HCT116 (cell line): ENCODE data around the gene FADD. TPM values are rescaled to one million over a fixed set of nuclear protein-coding genes. Genes with fewer than 3 reads are reported as not detected.

ENCODE experiments used
- ATAC-seq: fragments of 200-7000 bp; cut with Tn5 transposase; 2 replicates; pipeline ENCODE4 v1.9.1; 2020; ENCODE audit warnings: mild to moderate bottlenecking, moderate library complexity
- BruUV-seq: library from RNA; stranded (reverse); fragments of 400-500 nt; replicated peaks from 2 replicates; lab custom pipeline; 2021; lab: Mats Ljungman, UMichigan
- CTCF ChIA-PET: fragments of 300-600 bp; sonication (Branson Sonifier 250); formaldehyde crosslinking; loops from one replicate; lab custom pipeline; 2021; ENCODE audit warnings: antibody characterized with exemption; lab: Charles Lee
- POLR2A ChIA-PET: fragments of 300-600, 350-600 bp; sonication (Branson Sonifier 250); formaldehyde crosslinking; loops from one replicate; lab custom pipeline; 2021; ENCODE audit warnings: antibody characterized with exemption; lab: Charles Lee
- RAD21 ChIA-PET, 2 experiments: fragments of 300-600 bp; sonication (Branson Sonifier 250); formaldehyde crosslinking; loops; one replicate each; lab custom pipeline; 2023; ENCODE audit warnings: low total read pairs in 2 of 2; ENCODE audit not compliant: uncharacterized antibody in 2 of 2, unreplicated experiment in 2 of 2, low non-redundant PET in 1 of 2; lab: Charles Lee
- DNase-seq: peaks from one replicate; pipeline ENCODE4 v3.0.0-alpha.2; 2010; ENCODE audit warnings: low read depth, low spot score
- H2AFZ ChIP-seq: fragments of 200-600 bp; shearing (Covaris generic), sonication (generic); 2 replicates; pipeline ENCODE4 v1.6.1; 2017; ENCODE audit warnings: low read depth, mixed run types, mixed read lengths, antibody characterized with exemption, low read length; ENCODE audit not compliant: poor library complexity, severe bottlenecking
- H3K27ac ChIP-seq: 2 replicates; pipeline ENCODE4 v1.5.1; 2012; ENCODE audit warnings: low read depth, low read length
- H3K27me3 ChIP-seq: fragments of 200-600 bp; sonication (generic); 2 replicates; pipeline ENCODE4 v1.6.1; 2016; ENCODE audit warnings: mixed run types, low read length, mixed read lengths; ENCODE audit not compliant: insufficient read depth
- H3K36me3 ChIP-seq, 2 experiments: fragments of 200-500 bp in 1 of 2; fragments of 200-600 bp in 1 of 2; sonication (Bioruptor generic) in 1 of 2; sonication (generic) in 1 of 2; 2 replicates each; pipeline versions ENCODE4 v1.5.1 to v1.6.1; 2014 to 2016; ENCODE audit warnings: low read length in 2 of 2, inconsistent platforms in 1 of 2, mixed read lengths in 1 of 2, mixed run types in 1 of 2; ENCODE audit not compliant: insufficient read depth in 2 of 2, control insufficient read depth in 1 of 2
- H3K4me1 ChIP-seq, 2 experiments: fragments of 200-600 bp in 1 of 2; sonication (generic) in 1 of 2; 2 replicates each; pipeline versions ENCODE4 v1.5.1 to v1.6.1; 2012 to 2017; ENCODE audit warnings: low read length in 2 of 2, inconsistent platforms in 1 of 2, mild to moderate bottlenecking in 1 of 2, mixed read lengths in 1 of 2, mixed run types in 1 of 2, moderate library complexity in 1 of 2; ENCODE audit not compliant: insufficient read depth in 2 of 2, control insufficient read depth in 1 of 2
- H3K4me2 ChIP-seq: fragments of 200-600 bp; sonication (generic); 2 replicates; pipeline ENCODE4 v1.6.1; 2017; ENCODE audit warnings: mixed run types, low read length, mixed read lengths
- H3K4me3 ChIP-seq, 2 experiments: fragments of 200-600 bp in 1 of 2; sonication (generic) in 1 of 2; replicated peaks in 1 of 2; 2 replicates each; pipeline ENCODE4 v1.5.1; 2011 to 2016; ENCODE audit warnings: low read length in 2 of 2, control low read depth in 1 of 2, low read depth in 1 of 2, mild to moderate bottlenecking in 1 of 2, mixed read lengths in 1 of 2, mixed run types in 1 of 2
- H3K79me2 ChIP-seq: fragments of 200-600 bp; sonication (generic); 2 replicates; pipeline ENCODE4 v1.6.1; 2017; ENCODE audit warnings: mild to moderate bottlenecking, mixed run types, low read length, moderate library complexity, mixed read lengths; ENCODE audit not compliant: insufficient read depth
- H3K9ac ChIP-seq: fragments of 200-600 bp; sonication (generic); 2 replicates; pipeline ENCODE4 v1.6.1; 2016; ENCODE audit warnings: low read length, mixed read lengths
- H3K9me2 ChIP-seq: fragments of 200-600 bp; sonication (generic), shearing (Covaris generic); 2 replicates; pipeline ENCODE4 v1.6.1; 2017; ENCODE audit warnings: mixed run types, mild to moderate bottlenecking, moderate library complexity; ENCODE audit not compliant: insufficient read depth
- H3K9me3 ChIP-seq, 2 experiments: fragments of 200-500 bp in 1 of 2; fragments of 200-600 bp in 1 of 2; sonication (Bioruptor generic) in 1 of 2; sonication (generic) in 1 of 2; 2 replicates each; pipeline ENCODE4 v1.6.1; 2014 to 2017; ENCODE audit warnings: low read length in 2 of 2, mixed read lengths in 2 of 2, inconsistent platforms in 1 of 2, low read depth in 1 of 2, mild to moderate bottlenecking in 1 of 2, mixed run types in 1 of 2, moderate library complexity in 1 of 2; ENCODE audit not compliant: control insufficient read depth in 1 of 2, insufficient read depth in 1 of 2
- H4K20me1 ChIP-seq: fragments of 200-600 bp; sonication (generic), shearing (Covaris generic); 2 replicates; pipeline ENCODE4 v1.6.1; 2017; ENCODE audit warnings: mixed run types, mild to moderate bottlenecking, moderate library complexity; ENCODE audit not compliant: insufficient read depth
- EGR1 ChIP-seq: IDR thresholded peaks from 2 replicates; pipeline ENCODE4 v1.6.1; 2012; ENCODE audit warnings: low read depth
- EZH2 ChIP-seq: fragments of 200-600 bp; sonication (generic); IDR thresholded peaks from 2 replicates; pipeline ENCODE4 v1.6.1; 2017; ENCODE audit warnings: antibody characterized with exemption, mixed run types
- EZH2phosphoT487 ChIP-seq: fragments of 200-600 bp; IDR thresholded peaks from 2 replicates; pipeline ENCODE4 v1.6.1; 2018; ENCODE audit warnings: antibody characterized with exemption, borderline replicate concordance
- FOSL1 ChIP-seq: IDR thresholded peaks from 2 replicates; pipeline ENCODE4 v1.6.1; 2012; ENCODE audit warnings: low read depth
- POLR2A ChIP-seq: IDR thresholded peaks from 2 replicates; pipeline ENCODE4 v1.7.0; 2011; ENCODE audit warnings: borderline replicate concordance; ENCODE audit not compliant: insufficient read depth, insufficient read length; ENCODE audit errors: extremely low read depth
- RAD21 ChIP-seq: IDR thresholded peaks from 2 replicates; pipeline ENCODE4 v1.6.1; 2012; ENCODE audit warnings: low read depth, mild to moderate bottlenecking
- SIN3A ChIP-seq: IDR thresholded peaks from 2 replicates; pipeline ENCODE4 v1.6.1; 2012; ENCODE audit warnings: low read depth
- SRF ChIP-seq: IDR thresholded peaks from 2 replicates; pipeline ENCODE4 v1.6.1; 2012; ENCODE audit warnings: low read depth
- YY1 ChIP-seq: IDR thresholded peaks from 2 replicates; pipeline ENCODE4 v1.6.1; 2011; ENCODE audit warnings: low read length, low read depth, moderate library complexity, mild to moderate bottlenecking; ENCODE audit not compliant: insufficient replicate concordance; ENCODE audit errors: extremely low read depth
- intact Hi-C: fragments of 100-400 bp; cut with micrococcal nuclease; formaldehyde crosslinking; loops from 2 replicates; pipeline ENCODE4 v1.10.0; 2022
- total RNA-seq: library from RNA; stranded (reverse); gene quantifications from one replicate; pipeline ENCODE4 v1.2.1, GENCODE V29; 2021; ENCODE audit not compliant: unreplicated experiment
- TF ChIP-seq, protein P1 (sequence below): IDR thresholded peaks from 2 replicates; pipeline ENCODE4 v1.6.1; 2011; ENCODE audit warnings: mild to moderate bottlenecking, low read length, moderate library complexity; ENCODE audit not compliant: insufficient replicate concordance; ENCODE audit errors: extremely low read depth
- TF ChIP-seq, protein P2 (sequence below): IDR thresholded peaks from 2 replicates; pipeline ENCODE4 v1.6.1; 2012; ENCODE audit warnings: low read depth
- TF ChIP-seq, protein P3 (sequence below): IDR thresholded peaks from 2 replicates; pipeline ENCODE4 v1.6.1; 2012

The FADD gene
- total RNA-seq, 1 experiment from 2014 or later: 26.7 TPM

DNA sequence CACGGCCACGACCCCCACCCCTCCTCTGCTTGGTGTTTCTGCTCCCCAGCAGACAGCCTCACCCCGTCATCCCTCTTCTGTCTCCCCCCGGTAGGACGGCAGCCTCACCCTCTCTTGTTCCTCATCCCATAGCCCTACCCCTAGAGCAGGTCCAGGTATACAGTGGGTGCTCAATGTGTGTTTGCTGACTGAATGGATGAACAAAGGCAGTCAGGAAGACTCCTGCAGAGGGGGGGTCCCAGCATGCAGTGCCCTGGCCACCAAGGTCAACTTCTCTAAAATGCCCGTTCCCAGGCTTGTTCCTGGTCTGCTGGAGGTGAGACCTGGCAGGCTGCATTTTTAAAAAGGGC, 34.7 kb upstream of the FADD start (continued):
- no peak for TF ChIP-seq EZH2
- TF ChIP-seq SRF: no peak
- TF ChIP-seq FOSL1: no peak
- no peak for TF ChIP-seq EGR1
- TF ChIP-seq YY1: no peak
- no peak for TF ChIP-seq EZH2phosphoT487
- TF ChIP-seq SIN3A: no peak
- TF ChIP-seq, protein P1, sequence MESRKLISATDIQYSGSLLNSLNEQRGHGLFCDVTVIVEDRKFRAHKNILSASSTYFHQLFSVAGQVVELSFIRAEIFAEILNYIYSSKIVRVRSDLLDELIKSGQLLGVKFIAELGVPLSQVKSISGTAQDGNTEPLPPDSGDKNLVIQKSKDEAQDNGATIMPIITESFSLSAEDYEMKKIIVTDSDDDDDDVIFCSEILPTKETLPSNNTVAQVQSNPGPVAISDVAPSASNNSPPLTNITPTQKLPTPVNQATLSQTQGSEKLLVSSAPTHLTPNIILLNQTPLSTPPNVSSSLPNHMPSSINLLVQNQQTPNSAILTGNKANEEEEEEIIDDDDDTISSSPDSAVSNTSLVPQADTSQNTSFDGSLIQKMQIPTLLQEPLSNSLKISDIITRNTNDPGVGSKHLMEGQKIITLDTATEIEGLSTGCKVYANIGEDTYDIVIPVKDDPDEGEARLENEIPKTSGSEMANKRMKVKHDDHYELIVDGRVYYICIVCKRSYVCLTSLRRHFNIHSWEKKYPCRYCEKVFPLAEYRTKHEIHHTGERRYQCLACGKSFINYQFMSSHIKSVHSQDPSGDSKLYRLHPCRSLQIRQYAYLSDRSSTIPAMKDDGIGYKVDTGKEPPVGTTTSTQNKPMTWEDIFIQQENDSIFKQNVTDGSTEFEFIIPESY: no peak
- no peak for TF ChIP-seq POLR2A
- no peak for TF ChIP-seq RAD21
- TF ChIP-seq, all 23 proteins: peak for 0

- TF ChIP-seq, protein P1: no peak
- TF ChIP-seq, protein P2, sequence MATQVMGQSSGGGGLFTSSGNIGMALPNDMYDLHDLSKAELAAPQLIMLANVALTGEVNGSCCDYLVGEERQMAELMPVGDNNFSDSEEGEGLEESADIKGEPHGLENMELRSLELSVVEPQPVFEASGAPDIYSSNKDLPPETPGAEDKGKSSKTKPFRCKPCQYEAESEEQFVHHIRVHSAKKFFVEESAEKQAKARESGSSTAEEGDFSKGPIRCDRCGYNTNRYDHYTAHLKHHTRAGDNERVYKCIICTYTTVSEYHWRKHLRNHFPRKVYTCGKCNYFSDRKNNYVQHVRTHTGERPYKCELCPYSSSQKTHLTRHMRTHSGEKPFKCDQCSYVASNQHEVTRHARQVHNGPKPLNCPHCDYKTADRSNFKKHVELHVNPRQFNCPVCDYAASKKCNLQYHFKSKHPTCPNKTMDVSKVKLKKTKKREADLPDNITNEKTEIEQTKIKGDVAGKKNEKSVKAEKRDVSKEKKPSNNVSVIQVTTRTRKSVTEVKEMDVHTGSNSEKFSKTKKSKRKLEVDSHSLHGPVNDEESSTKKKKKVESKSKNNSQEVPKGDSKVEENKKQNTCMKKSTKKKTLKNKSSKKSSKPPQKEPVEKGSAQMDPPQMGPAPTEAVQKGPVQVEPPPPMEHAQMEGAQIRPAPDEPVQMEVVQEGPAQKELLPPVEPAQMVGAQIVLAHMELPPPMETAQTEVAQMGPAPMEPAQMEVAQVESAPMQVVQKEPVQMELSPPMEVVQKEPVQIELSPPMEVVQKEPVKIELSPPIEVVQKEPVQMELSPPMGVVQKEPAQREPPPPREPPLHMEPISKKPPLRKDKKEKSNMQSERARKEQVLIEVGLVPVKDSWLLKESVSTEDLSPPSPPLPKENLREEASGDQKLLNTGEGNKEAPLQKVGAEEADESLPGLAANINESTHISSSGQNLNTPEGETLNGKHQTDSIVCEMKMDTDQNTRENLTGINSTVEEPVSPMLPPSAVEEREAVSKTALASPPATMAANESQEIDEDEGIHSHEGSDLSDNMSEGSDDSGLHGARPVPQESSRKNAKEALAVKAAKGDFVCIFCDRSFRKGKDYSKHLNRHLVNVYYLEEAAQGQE: no peak
- TF ChIP-seq, protein P3, sequence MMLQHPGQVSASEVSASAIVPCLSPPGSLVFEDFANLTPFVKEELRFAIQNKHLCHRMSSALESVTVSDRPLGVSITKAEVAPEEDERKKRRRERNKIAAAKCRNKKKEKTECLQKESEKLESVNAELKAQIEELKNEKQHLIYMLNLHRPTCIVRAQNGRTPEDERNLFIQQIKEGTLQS: no peak
- H3K9ac ChIP-seq: no peak overlapping the region
- H2AFZ ChIP-seq: no peak overlapping the region
- DNase-seq (no peak), ATAC-seq (no peak)
- H3K9me3 ChIP-seq: no peaks in the 10 kb centered on the region
- no peaks in the 10 kb centered on the region for H3K27me3 ChIP-seq
- ChIA-PET RAD21 (no interaction called here), POLR2A (no interaction called here), CTCF (no interaction called here)
- BruUV-seq: no TSS peak
- intact Hi-C loops: no loop called here
- H3K27ac ChIP-seq: no peak overlapping the region
- H3K9me2 ChIP-seq: no peaks in the 10 kb centered on the region
- no peaks in the 10 kb centered on the region for H4K20me1 ChIP-seq
- no peaks in the 10 kb centered on the region for H3K79me2 ChIP-seq
- no peak overlapping the region for H3K4me3 ChIP-seq
- peaks cover 0 to 3% of the 10 kb centered on the region in 2 experiments; a peak in 1 of 4 replicates for H3K36me3 ChIP-seq
- no peaks in the 10 kb centered on the region for H3K4me1 ChIP-seq
- no peak overlapping the region for H3K4me2 ChIP-seq
Observed at GRCh38 chr11:70169127-70169526, 34.0 kb upstream of the FADD start.
